ENCODE data around the gene FFAR2. TPM values are rescaled to one million over a fixed set of nuclear protein-coding genes. Genes with fewer than 3 reads are reported as not detected.

Gene FFAR2
- total and polyA plus RNA-seq, 2 donors (not counting 3 experiments of a cell fraction or from before 2014, with no cell fraction given): not detected

DNA sequence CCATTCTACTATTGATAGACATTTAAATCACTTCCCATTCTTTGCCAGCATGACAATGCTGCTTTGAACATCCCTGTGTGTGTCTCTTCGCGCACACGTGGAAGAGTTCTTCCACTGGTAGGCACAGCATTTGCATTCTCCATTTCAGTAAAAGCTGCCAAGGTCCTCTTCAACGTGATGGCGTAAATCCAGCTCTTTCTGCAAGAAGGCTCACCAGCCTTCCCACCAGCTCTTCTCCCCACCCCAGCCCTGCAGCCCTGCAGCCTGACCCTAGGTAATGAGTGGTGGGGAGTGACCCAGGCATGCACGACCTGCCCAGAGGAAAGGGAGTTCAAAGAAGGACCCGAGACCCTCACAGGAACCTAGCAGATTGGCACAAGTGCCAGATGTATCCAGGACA, 31.7 kb upstream of the FFAR2 start:
- Histone ChIP-seq H3K79me2 (ENCODE audit: control insufficient read depth, insufficient read depth, low read length) (no peaks in the 10 kb centered on the region), H3K4me3 (replicated peaks in 1 of 3; ENCODE audit: insufficient read depth in 1 of 3, low read depth in 1 of 3, low read length in 3 of 3) (no peak overlapping the region), H3K9ac (replicated peaks; ENCODE audit: extremely low read depth, insufficient read depth, low read length) (no peak overlapping the region), H3K9me3 (replicated peaks; ENCODE audit: control insufficient read depth, insufficient read depth, low read length) (no peaks in the 10 kb centered on the region), H3K4me2 (ENCODE audit: insufficient read depth, low read length) (no peak overlapping the region), H3K4me1 (ENCODE audit: control insufficient read depth, extremely low read depth, insufficient read depth, low read length) (no peaks in the 10 kb centered on the region), H4K20me1 (replicated peaks; ENCODE audit: control insufficient read depth, extremely low read depth, insufficient read depth, low read length) (no peaks in the 10 kb centered on the region), H3K9me1 (replicated peaks; ENCODE audit: control insufficient read depth, extremely low read depth, insufficient read depth, low read length) (no peaks in the 10 kb centered on the region), H3K36me3 (ENCODE audit: control insufficient read depth in 2 of 2, extremely low read depth in 1 of 2, insufficient read depth in 2 of 2, low read length in 2 of 2) (no peaks in the 10 kb centered on the region), H2AFZ (ENCODE audit: low read depth, low read length) (no peak overlapping the region), H3K27me3 (ENCODE audit: control insufficient read depth in 2 of 2, insufficient read depth in 2 of 2, low read length in 2 of 2) (no peaks in the 10 kb centered on the region), H3K27ac (ENCODE audit: insufficient read depth, low read depth, low read length) (no peak overlapping the region)
- DNase-seq (ENCODE audit: low read depth, low spot score) (no peak), FAIRE-seq (no peak)
- POLR2A ChIA-PET: no interaction called here
- intact Hi-C loops (cut with micrococcal nuclease) (no loop called here), dilution Hi-C loops (cut with MboI; ENCODE audit: extremely low pct_ligation_motif_present, low sequenced_read_pairs) (no loop called here)
- CTCF ChIA-PET: interaction anchor here (1.1 kb wide), 1 partner anchor 8 kb away, joined by 3 read pairs; no protein-coding TSS in a partner anchor
- TF ChIP-seq GATA2 (IDR thresholded peaks at IDR 0.05; ENCODE audit: insufficient read depth, insufficient read length, low read depth, low read length) (no peak), FOS (IDR thresholded peaks at IDR 0.05; ENCODE audit: borderline replicate concordance, insufficient read depth, low read length) (no peak), POLR2AphosphoS5 (IDR thresholded peaks at IDR 0.05; ENCODE audit: insufficient read depth, low read depth, low read length) (no peak), POLR2A (IDR thresholded peaks at IDR 0.05; ENCODE audit: low read depth, low read length) (no peak), EZH2 (IDR thresholded peaks at IDR 0.05; ENCODE audit: borderline replicate concordance, low read depth, low read length, severe bottlenecking) (no peak), MYC (IDR thresholded peaks at IDR 0.05; ENCODE audit: low read depth, low read length) (no peak), JUN (IDR thresholded peaks at IDR 0.05; ENCODE audit: borderline replicate concordance, insufficient read depth, insufficient read length, low read depth) (no peak)
- TF ChIP-seq, protein P1, sequence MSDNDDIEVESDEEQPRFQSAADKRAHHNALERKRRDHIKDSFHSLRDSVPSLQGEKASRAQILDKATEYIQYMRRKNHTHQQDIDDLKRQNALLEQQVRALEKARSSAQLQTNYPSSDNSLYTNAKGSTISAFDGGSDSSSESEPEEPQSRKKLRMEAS (IDR thresholded peaks at IDR 0.05; ENCODE audit: insufficient read depth, insufficient read length): no peak
- TF ChIP-seq, protein P2, sequence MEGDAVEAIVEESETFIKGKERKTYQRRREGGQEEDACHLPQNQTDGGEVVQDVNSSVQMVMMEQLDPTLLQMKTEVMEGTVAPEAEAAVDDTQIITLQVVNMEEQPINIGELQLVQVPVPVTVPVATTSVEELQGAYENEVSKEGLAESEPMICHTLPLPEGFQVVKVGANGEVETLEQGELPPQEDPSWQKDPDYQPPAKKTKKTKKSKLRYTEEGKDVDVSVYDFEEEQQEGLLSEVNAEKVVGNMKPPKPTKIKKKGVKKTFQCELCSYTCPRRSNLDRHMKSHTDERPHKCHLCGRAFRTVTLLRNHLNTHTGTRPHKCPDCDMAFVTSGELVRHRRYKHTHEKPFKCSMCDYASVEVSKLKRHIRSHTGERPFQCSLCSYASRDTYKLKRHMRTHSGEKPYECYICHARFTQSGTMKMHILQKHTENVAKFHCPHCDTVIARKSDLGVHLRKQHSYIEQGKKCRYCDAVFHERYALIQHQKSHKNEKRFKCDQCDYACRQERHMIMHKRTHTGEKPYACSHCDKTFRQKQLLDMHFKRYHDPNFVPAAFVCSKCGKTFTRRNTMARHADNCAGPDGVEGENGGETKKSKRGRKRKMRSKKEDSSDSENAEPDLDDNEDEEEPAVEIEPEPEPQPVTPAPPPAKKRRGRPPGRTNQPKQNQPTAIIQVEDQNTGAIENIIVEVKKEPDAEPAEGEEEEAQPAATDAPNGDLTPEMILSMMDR (IDR thresholded peaks at IDR 0.05; ENCODE audit: extremely low read depth in 1 of 2, insufficient read depth in 1 of 2, low read depth in 1 of 2, low read length in 2 of 2): no peak
- no TSS peak for BruUV-seq (replicated peaks)
